Measurements from ENCODE around the gene ASB6. TPM values are rescaled to one million over a fixed set of nuclear protein-coding genes. Genes with fewer than 3 reads are reported as not detected.

Gene ASB6
- polyA plus RNA-seq, 10 donors, result 10.6 to 13.8 (median 11.9) TPM

DNA sequence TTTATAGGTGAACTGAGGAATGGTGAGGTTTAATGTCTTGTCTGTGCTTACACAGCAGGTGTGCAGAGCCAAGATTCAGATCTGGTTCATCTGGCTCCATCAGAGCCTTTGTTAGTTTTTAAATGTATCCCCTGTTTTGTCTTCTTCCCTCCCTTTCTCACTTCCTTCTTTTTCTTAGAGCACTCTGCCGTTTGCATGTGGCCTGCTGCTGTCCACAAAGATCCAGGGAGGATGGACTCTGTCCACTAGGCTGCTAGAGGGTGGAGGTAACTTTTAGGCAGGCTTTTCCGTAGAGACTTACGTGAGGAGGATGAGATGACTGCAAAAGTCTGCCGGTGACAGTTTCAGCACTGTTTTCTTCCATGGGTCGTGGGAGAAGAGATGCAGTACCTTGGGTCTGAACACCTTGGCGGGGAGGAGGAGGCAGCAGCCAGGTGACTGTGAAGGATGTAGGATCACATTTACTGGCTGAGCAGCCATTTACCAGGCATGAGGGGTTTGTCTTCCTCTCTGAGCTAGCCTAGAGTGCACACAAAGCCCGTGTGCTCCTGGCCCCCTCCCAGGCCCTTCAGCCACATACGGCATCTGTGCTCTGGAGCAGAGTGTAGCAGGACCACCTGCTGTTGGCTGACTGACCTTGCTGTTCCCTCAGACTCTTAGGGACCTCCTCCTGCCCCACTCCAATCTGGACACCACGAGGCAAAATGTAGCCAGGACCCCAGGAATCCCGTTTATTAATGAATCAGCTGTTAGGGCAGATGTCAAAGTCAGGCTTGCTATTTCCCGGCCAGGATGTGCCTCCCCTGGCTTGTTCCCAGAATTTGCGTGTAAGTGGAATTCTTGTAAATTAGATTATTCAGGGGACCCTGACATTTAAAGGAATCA is 14.2 kb downstream of the ASB6 start:
- no peak for DNase-seq

DNA sequence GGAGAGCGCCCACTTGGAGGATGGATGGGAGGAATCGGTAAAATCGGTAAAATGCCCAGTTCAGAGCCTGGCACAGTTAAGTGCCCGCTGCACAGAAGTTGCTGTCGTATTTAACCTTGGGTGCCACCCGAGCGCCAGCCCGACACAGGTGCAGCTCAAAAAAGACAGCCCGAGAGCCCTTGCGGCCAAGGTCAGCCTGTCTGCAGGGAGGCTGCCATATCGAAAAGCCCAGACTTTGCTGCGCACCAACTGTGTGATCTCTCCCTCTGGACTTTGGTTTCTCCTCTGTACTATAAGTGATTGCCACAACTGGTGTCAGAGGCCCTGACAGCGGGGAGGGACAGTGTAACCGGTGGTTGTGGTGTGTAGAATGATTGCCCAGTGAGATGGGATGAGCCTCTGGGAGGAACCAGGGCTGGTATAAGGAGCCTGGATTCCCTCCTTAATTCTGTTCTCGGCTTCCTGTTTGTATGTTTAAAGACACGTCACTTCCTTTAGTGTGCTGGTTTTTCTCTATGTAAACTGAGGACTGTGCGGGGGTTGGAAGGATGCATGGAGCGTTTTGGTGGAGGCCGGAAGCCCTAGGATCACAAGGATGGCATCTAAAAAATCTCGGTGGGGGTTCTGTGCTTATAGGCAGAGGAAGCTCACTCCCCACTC is 15.2 kb downstream of the ASB6 start:
- peak in 2 of 3 donors; percentile 56 to 82 for DNase-seq

DNA sequence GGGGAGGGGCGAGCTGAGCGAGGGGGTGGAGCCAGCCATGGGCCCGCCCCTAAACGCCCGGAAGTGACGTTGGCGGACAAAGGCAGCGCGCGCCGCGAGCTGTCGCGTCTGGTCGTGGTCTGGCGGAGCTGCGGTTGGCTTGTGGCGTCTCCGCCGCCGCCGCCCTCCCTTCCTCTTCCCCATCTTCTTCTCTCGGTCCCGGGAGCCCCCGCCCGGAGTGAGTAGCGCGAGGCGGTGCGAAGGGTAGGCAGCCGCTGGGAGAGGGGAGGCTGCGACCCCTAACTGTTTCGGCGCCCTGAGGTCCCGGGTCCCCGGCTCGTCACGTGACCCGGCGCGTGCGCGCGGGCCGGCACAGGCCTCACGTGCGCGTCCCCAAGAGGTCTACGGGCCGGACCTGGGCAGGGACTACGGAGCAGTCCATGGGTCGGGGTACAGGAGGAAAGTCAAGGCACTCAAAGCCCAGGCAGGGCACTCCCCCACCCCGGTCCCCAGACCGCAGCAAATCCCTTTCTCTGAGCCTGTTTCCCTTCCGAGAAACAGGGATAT is 15.8 kb downstream of the ASB6 start, which contains the start of gene NTMT1:
NTMT1 (plus strand) TSS at position 85 of the 546 bp plus-strand sequence. CDS start 6,541 bp downstream, outside the sequence.
- peak; percentile 81 to 95 (median 89) for DNase-seq

DNA sequence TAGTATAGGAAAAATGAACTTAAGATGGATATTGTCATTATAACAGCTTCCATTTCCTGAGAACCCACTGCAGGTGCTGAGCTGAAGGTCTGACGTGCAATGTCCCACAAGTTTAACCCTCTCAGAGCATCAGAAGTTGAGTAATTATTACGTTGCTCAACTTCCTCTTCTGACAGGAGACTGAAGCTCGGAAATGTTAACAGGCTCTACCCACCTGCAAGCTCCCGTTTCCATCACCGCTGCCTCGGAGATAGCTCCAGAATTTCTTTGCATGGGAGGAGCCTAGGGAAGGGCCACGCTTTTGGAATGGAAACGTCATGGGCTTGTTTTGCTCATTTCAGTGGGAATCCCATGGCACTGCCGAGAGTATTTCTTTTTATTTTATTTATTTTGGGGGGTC is 17.0 kb downstream of the ASB6 start:
- DNase-seq, result no peak

DNA sequence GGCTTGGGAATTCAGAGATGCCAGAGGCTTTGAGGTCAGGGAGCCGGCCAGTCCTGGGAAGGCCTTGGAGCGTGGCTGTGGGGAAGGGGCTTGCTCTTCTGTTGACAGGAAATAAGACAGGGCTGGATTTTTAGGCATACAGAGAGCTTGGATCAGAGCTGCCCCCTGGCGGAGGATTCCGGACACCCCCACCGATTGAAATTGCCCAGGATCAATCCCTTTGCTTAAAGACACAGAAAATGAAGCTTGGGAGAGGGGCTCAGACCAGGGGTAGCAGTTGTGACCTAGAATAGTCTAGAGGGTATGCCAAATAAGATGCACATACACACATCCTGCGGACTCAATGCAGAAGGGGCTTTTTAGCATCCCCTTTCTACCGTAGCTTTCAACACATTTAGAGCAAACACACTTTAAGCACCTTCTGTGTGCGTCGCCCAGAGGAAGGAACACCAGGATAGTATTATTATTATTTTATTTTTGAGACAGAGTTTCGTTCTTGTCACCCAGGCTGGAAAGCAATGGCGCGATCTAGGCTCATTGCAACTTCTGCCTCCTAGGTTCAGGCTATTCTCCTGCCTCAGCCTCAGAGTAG is 17.7 kb downstream of the ASB6 start:
- DNase-seq, result peak in 1 of 3 donors; percentile 71

DNA sequence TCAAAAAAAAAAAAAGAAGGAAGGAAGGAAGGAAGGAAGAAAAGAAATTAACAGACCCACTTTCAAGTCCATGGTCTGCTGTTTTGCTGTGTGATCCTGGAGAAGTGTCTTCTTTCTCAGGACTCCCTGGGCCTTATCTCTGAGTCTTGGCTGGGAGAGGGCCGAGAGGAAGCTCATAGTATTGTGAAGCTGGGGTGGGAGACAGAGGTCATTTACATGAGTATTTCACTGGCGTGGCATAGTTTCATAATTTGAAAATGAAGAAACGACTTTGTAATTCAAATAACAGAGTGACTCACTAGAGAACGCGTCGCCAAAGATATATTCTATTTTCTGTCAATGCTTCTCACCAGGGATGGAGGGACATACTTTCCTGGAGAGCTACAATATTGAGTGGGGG is 18.6 kb downstream of the ASB6 start:
- DNase-seq, result no peak

DNA sequence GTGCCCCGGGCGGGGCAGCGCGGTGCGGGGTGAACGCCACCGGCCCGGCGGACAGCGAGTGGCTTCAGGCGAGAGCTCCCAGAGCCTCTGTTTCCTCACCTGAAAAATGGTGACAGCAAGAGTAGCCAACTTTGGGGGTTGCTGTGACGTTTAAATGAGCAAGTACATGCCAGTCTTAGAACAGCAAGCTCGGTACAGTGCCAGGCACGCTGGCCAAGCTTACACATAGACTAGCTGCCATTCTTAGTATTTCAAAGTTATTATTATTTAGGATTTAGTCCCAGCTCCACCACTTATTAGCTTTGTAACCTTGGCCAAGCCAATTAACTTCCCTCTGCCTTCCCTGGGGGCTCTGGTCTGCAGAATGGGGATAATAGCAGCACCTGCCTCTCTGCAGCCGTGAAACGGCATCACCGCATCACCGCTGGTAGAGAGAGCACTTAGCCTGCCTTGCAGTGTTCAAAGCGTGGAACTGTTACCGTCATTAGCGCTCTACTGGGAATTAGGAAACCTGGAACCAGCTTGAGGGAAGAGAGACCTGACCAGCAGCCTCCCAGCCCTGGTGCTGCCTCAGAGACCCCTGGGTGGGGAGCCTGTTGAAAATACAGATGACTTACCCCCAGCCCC is 21.2 kb downstream of the ASB6 start, which contains the start of gene C9orf50:
C9orf50 (minus strand) TSS at position 433 of the 627 bp plus-strand sequence. CDS start 527 bp downstream, outside the sequence.
- no peak for DNase-seq

DNA sequence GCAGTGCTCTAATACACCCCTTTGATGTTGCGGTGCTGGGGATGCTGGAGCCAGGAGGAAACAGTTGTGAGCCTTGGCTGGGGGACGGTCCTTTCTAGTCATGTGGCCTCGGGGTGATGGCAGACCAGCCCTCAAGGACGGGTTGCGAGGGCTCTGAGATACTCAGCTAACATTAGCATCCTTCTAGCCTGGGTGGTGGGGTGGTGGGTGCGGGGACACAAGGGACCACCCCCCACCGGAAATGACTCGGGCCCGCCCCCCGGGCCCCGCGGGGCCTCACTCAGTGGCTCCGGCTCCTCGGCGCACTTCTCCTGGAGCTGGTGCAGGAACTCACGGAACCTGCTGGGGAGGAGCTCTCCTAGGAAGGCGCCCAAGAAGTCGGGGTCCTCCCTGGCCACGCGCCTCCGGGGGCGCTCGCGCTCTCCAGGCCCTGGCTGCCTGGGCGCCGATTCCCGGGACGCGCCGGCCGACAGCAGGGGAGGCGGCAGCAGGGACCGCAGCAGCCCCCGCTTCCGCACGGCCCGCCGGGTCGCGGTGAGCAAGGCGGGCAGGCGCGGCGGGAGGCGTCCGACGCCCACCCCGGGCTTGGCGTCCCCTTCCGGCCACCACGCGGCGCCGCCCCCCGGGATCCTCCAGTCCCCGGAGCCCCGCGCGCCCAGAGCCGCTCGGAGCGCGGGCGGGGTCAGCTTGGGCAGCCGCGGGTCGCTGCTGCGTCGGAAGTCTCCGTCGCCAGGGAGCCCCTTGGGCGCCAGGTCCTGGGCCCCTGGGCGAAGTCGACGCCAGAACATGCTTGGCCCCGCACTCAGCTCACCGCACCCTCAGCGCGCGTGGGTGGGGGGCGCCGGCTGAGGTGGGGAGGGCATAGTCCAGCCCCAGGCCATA is 21.9 kb downstream of the ASB6 start:
- DNase-seq, result peak in 1 of 3 donors; percentile 61

DNA sequence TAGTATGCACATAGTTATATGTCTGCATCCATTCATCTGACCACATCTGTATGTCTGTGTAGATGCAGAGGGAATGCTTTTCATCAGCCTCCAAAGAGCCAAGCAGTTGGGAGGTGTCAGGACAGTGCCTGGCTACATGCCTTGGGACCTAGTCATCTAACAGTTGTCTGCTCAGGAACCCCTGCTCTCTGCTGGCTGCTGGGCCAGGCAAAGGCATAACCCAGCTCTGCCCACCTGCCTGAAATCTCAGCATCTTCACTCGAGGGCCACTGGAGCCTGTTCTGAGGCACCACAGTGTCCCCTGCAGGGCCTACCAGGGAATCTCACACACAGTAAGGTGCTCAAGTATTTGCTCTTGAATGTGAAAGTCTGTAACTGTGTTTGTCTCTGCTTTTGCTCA is 24.8 kb downstream of the ASB6 start:
- no peak for DNase-seq

DNA sequence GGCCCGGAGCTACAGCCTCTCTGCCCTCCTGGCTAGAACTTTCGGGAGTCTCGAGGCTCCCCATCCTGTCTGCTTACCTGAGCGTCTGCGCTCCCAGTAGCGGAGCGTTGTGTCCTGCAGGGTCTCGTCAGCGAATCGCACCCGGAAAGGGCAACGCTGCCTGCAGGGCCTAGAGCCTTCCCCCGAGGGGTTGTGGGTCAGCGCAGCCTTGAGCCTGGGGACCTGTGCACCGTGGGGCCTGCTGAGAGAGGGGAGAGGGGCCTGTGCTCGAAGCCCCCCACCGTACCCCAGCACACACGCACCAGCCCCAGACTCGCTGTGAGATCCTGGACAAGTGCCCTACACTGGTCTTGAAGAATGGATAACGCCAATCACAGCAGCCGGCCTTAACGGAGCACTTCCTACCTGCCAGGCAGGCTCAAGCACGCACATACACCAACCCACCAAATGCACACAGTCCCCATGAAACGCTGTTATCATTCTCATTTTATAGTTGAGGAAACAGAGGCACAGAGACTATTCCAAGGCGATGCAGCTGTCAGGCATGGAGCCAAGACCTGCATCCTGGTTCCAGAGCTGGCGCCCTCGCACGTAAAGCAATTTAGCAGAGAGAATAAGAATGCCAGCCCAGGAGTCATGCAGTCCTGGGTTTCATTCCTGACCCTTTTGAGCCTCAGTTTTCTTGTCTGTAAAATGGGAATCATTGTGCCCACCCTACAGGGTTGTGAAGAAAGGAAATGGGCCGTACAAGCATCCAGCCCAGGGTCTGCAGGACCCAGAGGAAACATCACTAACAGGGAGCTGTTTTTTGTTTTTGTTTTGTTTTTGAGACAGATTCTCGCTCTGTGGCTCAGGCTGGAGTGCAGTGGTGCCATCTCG is 26.3 kb downstream of the ASB6 start:
- DNase-seq, result no peak

DNA sequence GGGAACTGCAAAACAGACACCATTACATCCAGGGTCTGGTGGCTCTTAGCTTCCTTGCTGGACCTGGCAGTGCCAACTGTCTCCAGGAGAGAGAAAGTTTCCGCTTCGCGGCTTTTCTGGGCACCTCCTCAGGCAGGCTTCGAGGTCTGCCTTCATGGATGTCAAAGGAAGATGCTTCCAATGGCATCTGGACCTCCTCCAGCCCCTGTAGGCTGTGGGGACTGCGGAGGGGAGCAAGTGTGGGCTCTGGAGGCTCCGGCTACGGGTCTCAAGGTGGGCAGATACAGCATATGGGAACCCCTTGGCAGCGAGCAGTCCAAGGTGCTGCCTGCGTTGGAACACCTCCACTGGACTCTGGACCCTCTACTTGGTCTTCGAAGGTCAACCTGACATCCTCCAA is 27.0 kb downstream of the ASB6 start:
- no peak for DNase-seq

DNA sequence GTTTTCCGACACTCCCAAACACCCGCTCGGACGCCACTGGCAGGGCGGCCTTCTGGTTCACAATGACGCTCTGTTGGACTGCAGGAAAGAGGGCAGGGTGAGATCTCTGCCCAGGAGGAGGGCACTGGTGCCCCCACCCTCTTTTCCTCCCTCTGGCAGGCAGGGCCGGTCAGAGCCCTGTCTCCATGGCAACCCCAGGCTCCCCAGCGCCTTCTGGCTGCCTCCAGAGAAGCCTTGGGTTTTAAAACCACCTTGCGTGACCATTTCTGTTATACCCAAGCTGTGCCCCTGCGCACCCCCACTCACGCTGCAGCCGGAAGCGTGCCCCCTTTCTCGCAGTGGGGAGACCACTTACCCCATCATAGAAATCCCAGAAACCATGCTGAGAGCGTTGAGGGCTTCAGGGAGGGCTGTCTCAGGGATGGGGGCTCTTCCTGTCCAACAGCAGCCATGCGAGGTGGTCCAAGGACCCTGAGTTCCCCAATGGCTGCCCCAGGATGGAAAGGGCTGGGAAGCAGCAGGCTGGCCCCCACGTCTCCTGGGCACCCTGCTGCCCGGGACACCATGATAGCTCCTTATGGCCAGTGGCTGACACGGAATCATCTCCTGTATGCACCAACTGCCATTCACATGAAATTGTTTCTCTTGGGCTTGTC is 28.3 kb downstream of the ASB6 start:
- no peak for DNase-seq

DNA sequence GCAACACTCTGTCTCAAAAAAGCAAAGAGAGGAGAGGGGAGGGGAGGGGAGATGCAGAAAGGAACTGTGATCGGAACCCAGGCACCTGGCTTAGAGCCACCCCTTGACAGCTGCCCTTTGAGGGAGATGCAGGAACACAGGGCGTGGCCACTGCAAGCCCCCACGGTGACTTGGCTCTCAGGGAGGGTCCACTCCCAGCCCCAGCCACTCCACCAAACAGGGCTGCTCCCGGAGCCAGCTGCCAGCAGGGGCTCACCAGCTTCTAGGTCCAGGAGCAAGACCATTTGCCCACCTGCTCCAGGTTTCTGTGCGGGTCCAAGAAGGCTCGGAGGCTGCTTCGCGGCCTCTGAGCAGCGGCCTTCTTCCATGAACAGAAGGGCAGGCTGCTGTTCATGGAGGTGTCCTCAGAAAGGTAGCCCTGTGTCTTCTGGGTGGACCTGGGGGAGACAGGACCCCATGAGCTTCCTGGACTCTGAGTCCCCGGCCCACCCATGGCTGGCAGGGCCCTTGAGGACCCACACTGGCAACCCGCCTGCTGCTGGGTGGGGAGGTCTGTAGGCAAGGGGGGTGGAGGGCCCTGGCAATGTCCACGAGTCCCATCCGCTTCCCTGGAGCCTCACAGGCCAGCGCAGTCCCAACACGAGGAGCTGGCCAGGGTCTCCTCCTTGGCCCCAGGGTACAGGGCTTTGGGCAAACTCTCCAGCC is 29.0 kb downstream of the ASB6 start:
- DNase-seq, result no peak

DNA sequence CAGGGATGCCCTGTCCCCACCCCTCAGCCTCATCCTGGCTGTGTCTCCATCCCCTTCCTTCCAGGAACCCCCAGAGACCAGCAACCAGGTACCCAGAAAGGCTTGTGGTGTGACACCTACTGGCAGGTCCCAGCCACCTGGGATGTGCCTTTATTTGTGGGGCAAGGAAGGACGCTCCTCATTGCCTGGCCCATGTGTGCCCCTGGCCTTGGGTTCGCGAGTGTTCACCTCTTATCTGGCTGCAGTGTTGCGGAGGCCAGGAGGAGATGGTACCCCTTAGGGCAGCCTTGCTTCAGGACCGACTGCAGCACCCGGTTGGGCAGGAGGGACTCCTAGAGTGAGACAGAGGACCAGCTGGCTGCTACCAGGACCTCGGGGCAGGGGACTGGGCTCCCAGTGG is 29.8 kb downstream of the ASB6 start:
- DNase-seq, result no peak

DNA sequence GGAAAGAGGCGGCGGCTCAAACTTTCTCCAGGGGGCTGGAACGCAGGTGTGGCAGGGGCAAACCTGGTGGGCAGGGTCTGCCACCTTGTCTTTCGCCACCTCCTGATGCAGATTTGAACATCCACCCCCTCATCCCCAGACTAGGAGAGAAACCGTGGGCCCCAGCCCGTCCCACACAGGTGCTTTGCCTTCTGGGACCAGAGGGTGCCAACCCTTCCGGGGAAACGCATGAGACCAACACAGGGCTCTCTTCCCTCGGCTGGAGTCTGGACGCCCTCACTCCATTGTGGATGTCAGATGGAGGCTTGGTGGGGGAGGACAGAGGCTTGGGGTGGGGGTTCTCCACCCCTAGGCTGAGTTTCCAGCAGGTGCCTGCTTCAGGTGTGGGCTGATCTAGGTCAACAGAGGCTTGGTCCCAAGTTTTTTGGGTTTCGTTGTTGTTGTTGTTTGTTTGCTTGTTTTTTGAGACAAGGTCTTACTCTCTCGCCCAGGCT is 30.6 kb downstream of the ASB6 start:
- no peak for DNase-seq

DNA sequence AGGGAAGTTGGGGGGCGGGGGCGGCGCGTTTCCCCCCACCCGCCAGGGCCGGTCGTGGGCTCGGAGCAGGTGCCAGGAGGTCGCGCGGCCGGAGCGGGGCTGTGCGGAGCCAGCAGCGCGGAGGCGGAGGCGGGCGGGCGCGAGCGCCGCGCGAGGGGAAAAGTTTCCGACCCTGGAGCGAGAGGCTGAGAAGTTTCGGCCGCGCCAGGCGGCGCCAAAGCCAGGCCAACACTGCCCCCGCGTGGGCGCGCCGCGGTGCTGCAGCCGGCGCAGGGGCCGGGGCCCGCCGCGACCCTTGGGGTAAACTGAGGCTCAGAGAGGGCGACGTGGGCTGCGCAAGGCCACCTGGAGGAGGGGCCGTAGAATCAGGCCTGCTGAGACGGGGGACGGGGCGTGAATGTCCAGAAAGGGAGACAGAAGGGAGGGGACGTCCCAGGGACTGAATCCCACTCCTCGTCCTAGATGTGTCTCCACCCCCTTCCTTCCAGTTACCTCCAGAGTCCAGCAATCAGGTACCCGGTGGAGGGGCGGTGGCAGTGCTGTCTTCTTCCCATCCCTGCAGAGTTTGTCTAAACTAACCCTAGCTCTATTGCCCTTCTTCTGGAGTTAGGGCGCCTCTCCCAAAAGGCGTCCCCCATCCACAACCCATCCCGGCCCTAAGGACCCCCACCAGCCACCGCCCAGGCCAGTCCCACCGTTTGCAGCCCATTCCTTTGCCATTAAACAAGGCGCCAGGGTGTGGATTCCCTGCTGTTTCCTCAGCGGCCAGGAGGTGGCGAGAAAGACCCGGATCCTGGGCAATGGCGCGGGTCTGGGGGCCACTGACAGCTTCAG is 31.3 kb downstream of the ASB6 start:
- peak in 2 of 3 donors; percentile 87 to 91 for DNase-seq

DNA sequence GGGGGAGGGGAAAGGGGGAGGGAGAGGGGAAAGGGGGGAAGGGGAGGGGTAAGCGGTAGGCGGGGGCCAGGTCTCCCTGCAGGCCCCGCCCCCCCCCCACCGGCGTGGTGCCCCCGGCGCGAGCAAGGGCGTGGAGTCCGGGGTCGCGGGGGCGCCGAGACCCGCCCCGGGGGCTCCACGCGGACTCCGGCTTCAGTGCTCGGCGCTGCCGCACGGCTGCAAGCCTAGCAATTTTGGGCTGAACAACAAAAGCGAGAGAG is 31.8 kb downstream of the ASB6 start:
- no peak for DNase-seq

Measured in muscle of back (tissue), 11 donors.